Epidermal melanocyte (primary cell): ENCODE results near the gene MRPL45.

Source experiments
- DNase-seq: peaks from one replicate; pipeline ENCODE4 v3.0.0; 2011; ENCODE audit warnings: low spot score; ENCODE audit not compliant: insufficient read length

The MRPL45 gene

GRCh38 chr17:38324772-38325171, 27.8 kb downstream of the MRPL45 start:
- no peak for DNase-seq

DNA sequence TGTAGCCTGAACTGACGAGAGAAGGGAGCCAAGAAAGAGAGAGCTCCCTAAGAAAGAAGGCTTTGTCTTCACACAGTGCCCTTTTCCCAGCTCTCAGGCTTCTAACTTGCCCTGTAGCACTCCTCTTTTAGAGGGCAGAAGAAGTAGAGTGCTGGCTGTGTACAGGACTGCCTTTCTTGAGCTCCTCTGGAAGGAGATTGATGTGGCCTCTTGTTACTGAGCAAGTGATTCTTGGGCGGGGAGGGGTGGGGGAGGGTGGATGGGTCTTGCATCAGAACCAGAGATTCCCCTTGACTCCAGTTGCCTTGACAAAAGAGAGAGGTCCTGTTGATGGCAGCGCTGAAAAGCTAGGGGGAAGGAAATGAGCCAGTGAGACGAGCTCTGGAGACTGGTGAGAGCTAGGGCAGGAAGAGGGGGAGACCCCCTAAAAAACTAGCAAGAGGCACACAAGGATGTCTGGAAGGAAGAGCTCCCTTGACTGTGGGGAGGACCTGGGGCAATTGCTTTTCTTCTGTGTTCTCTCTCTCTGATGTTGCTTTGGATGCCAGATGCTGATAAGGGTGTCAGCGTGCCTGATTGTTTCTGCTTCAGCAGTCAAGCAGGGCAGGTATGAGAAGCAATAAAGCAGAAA, 28.4 kb downstream of the MRPL45 start:
- peak; percentile 66 for DNase-seq

GRCh38 chr17:38326996-38327792, 30.2 kb downstream of the MRPL45 start:
- DNase-seq, result no peak

DNA sequence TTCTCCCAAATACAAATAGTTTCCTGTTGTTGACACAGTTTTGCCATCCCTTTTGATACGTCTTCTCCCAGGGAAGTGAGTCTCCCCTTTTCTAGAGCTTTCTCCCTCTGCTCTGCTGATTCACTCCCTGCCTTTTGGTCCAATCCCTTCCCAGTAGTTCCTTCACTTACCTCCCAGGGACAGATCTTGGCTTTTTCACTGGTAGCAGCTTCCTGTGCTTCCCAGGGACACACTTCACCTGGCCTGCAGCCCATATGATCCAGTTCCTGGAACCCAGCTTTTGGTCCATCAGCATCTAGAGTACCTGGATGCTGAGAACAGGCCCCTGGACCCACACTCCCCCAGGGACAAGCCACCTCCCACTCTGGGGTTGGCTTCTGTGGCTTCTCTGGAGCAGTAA, 31.0 kb downstream of the MRPL45 start:
- DNase-seq, result no peak

GRCh38 chr17:38328620-38329019, 31.7 kb downstream of the MRPL45 start:
- no peak for DNase-seq

DNA sequence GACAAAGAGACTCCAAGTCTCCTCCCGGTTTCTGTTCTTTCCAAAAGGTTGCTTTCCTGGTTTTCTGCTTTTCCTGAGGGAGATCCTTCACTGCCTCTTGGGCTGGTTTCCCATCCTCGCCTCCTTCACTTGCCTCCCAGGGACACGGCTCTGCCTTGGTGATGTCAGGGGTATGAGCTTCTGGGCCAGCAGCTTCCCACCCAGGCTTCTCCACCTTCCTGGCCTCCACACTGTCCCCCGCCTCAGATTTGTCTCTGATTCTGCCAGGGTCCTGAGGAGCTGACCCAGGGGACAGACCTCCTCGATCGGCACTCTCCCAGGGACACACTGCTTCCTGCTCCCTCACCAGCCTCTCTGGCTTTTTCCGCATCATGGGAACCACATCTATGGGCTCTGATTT, 32.3 kb downstream of the MRPL45 start:
- no peak for DNase-seq

GRCh38 chr17:38329808-38330730, 33.1 kb downstream of the MRPL45 start:
- DNase-seq, result no peak

- DNase-seq, result no peak
Observed at GRCh38 chr17:38330941-38331411, 34.0 kb downstream of the MRPL45 start.

DNA sequence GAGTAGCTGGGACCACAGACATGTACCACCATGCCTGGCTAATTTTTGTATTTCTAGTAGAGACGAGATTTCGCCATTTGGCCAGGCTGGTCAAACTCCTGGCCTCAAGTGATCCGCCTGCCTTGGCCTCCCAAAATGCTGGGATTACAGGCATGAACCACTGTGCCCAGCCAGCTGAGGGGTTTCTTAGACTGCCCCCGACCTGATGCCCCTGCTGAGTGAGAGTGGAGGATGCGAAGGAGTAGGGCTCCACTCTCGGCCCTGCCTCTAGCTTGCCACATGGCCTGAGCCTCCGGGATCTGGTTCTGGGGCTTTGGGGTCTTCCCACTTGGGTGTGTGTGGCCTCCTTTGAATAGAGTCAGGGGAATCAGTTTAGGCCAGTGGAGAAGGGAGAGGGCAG, 35.8 kb downstream of the MRPL45 start:
- no peak for DNase-seq

GRCh38 chr17:38333635-38334295, 36.8 kb downstream of the MRPL45 start:
- no peak for DNase-seq

GRCh38 chr17:38334480-38335364, 37.8 kb downstream of the MRPL45 start:
- DNase-seq, result no peak

DNA sequence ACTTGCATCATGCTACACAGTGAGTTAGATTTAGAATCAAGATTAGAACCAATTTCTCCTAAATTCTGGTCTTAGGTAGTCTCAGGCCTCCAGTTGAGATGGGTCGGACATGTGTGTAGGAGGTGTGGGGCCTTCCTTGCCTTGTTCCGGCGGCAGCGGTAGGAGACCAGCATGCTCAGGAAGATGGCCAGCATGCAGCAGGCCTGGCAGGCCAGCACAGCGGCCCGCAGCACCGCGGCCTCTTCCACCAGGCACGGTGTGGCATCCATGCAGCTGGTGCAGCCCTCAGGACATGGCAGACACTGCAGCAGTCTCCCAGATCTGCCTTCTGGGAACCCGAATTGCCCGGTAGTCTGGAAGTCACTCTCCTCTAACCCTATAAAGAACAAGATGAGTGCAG, 39.9 kb downstream of the MRPL45 start:
- DNase-seq, result no peak

- DNase-seq, result no peak
Observed at GRCh38 chr17:38338053-38338452, 41.1 kb downstream of the MRPL45 start.

DNA sequence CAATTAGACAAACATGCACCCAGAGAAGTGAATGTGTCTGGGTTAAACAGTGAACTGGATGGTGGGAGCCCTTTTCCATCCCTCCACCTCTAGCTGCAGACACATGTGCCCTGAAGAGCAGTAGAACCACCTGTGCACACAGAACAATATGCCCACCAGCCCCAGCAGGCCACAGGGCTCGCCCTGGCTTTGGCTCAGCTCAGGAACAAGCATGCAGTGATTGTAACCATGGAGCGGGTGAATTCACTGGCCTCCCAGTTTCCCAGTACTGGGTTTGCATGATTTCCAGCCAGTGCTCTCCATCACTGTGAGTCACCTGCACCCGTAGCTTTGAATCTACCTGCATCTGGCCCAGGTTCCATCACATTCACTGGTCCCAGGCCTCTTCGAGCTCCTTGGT, 41.6 kb downstream of the MRPL45 start:
- no peak for DNase-seq

- no peak for DNase-seq
Observed at GRCh38 chr17:38339891-38340290, 42.9 kb downstream of the MRPL45 start.

GRCh38 chr17:38341035-38341721, 44.2 kb downstream of the MRPL45 start:
- no peak for DNase-seq

- no peak for DNase-seq
Observed at GRCh38 chr17:38342886-38343607, 46.1 kb downstream of the MRPL45 start.

GRCh38 chr17:38343608-38344419, 46.8 kb downstream of the MRPL45 start, which contains the start of gene GPR179:
Gene GPR179, minus strand, starts transcription at chr17:38343956. Its CDS starts 167 bp downstream, at chr17:38343789.
- no peak for DNase-seq
